ENCODE results near the gene DOK1. TPM values are rescaled to one million over a fixed set of nuclear protein-coding genes. Genes with fewer than 3 reads are reported as not detected.

Gene DOK1
- total RNA-seq, 1 donor from 2014 or later: 20.1 TPM

- Histone ChIP-seq H3K4me1 (peaks cover 8% of the 10 kb centered on the region), H3K36me3 (peaks cover 0 to 4% of the 10 kb centered on the region in 2 donors), H3K27me3 (no peaks in the 10 kb centered on the region), H3K4me3 (no peak overlapping the region), H3K27ac (no peak overlapping the region), H3K9me3 (no peaks in the 10 kb centered on the region)
- TF ChIP-seq POLR2AphosphoS5 (IDR thresholded peaks at IDR 0.05; ENCODE audit: insufficient read depth in 1 of 2, low read depth in 1 of 2) (no peak), POLR2A (IDR thresholded peaks at IDR 0.05) (no peak), CTCF (IDR thresholded peaks at IDR 0.05) (no peak)
- intact Hi-C loops (cut with DNase I): no loop called here
- no peak for DNase-seq (ENCODE audit: extremely low spot score in 2 of 2)
These were observed 18.2 kb upstream of the DOK1 start for GRCh38 chr2:74536166-74536950.

- no peak for TF ChIP-seq CTCF (IDR thresholded peaks at IDR 0.05)
- no peak for TF ChIP-seq POLR2AphosphoS5 (IDR thresholded peaks at IDR 0.05; ENCODE audit: insufficient read depth in 1 of 2, low read depth in 1 of 2)
- no peak for TF ChIP-seq POLR2A (IDR thresholded peaks at IDR 0.05)
- Histone ChIP-seq H3K4me3 (no peak overlapping the region), H3K36me3 (peaks cover 0 to 4% of the 10 kb centered on the region in 2 donors), H3K27ac (no peak overlapping the region), H3K9me3 (no peaks in the 10 kb centered on the region), H3K4me1 (peaks cover under 1% of the 10 kb centered on the region), H3K27me3 (no peaks in the 10 kb centered on the region)
- DNase-seq (ENCODE audit: extremely low spot score in 2 of 2): no peak
- intact Hi-C loops (cut with DNase I): no loop called here
These were observed 17.4 kb upstream of the DOK1 start for GRCh38 chr2:74537140-74537539.

- TF ChIP-seq CTCF (IDR thresholded peaks at IDR 0.05) (no peak), POLR2AphosphoS5 (IDR thresholded peaks at IDR 0.05; ENCODE audit: insufficient read depth in 1 of 2, low read depth in 1 of 2) (no peak), POLR2A (IDR thresholded peaks at IDR 0.05) (no peak)
- intact Hi-C loops (cut with DNase I): no loop called here
- Histone ChIP-seq H3K27ac (no peak overlapping the region), H3K4me3 (no peak overlapping the region), H3K9me3 (no peaks in the 10 kb centered on the region), H3K4me1 (no peaks in the 10 kb centered on the region), H3K27me3 (no peaks in the 10 kb centered on the region), H3K36me3 (no peaks in the 10 kb centered on the region)
- DNase-seq (ENCODE audit: extremely low spot score in 2 of 2): no peak
These were observed 15.6 kb upstream of the DOK1 start for GRCh38 chr2:74538881-74539339.

- no peak for DNase-seq (ENCODE audit: extremely low spot score in 2 of 2)
- H3K27ac ChIP-seq: no peak overlapping the region
- no peak for TF ChIP-seq CTCF (IDR thresholded peaks at IDR 0.05)
- TF ChIP-seq POLR2AphosphoS5 (IDR thresholded peaks at IDR 0.05; ENCODE audit: insufficient read depth in 1 of 2, low read depth in 1 of 2): no peak
- TF ChIP-seq POLR2A (IDR thresholded peaks at IDR 0.05): no peak
- H3K4me3 ChIP-seq: no peak overlapping the region
- intact Hi-C loops (cut with DNase I): no loop called here
- H3K36me3 ChIP-seq: no peaks in the 10 kb centered on the region
- no peaks in the 10 kb centered on the region for H3K9me3 ChIP-seq
- H3K27me3 ChIP-seq: no peaks in the 10 kb centered on the region
- no peaks in the 10 kb centered on the region for H3K4me1 ChIP-seq
These were observed 14.2 kb upstream of the DOK1 start for GRCh38 chr2:74540291-74540690.

- Histone ChIP-seq H3K27ac (no peak overlapping the region), H3K4me1 (no peaks in the 10 kb centered on the region), H3K9me3 (no peaks in the 10 kb centered on the region), H3K4me3 (no peak overlapping the region), H3K27me3 (no peaks in the 10 kb centered on the region), H3K36me3 (no peaks in the 10 kb centered on the region)
- intact Hi-C loops (cut with DNase I): no loop called here
- no peak for DNase-seq (ENCODE audit: extremely low spot score in 2 of 2)
- TF ChIP-seq POLR2A (IDR thresholded peaks at IDR 0.05): no peak
- no peak for TF ChIP-seq CTCF (IDR thresholded peaks at IDR 0.05)
- TF ChIP-seq POLR2AphosphoS5 (IDR thresholded peaks at IDR 0.05; ENCODE audit: insufficient read depth in 1 of 2, low read depth in 1 of 2): no peak
These were observed 11.5 kb upstream of the DOK1 start for GRCh38 chr2:74542978-74543377.
